Panc1 (cell line): ENCODE data around the gene LRP2.

Experiments
- POLR2AphosphoS5 ChIP-seq: IDR thresholded peaks from 2 replicates; pipeline ENCODE4 v1.6.1; 2012; ENCODE audit warnings: mild to moderate bottlenecking, low read depth, low read length, moderate library complexity
- SIN3A ChIP-seq: IDR thresholded peaks from 2 replicates; pipeline ENCODE4 v1.6.1; 2012; ENCODE audit warnings: low read depth, mild to moderate bottlenecking, low read length, moderate library complexity, borderline replicate concordance; ENCODE audit not compliant: insufficient read depth
- TCF7L2 ChIP-seq: IDR thresholded peaks from 2 replicates; pipeline ENCODE4 v1.6.1; 2011; ENCODE audit warnings: mild to moderate bottlenecking, low read depth, low read length, inconsistent platforms
- TF ChIP-seq, protein P1 (sequence below): fragments of 450-650 bp; IDR thresholded peaks from 2 replicates; pipeline ENCODE4 v1.5.1; 2017; ENCODE audit warnings: mild to moderate bottlenecking

DNA sequence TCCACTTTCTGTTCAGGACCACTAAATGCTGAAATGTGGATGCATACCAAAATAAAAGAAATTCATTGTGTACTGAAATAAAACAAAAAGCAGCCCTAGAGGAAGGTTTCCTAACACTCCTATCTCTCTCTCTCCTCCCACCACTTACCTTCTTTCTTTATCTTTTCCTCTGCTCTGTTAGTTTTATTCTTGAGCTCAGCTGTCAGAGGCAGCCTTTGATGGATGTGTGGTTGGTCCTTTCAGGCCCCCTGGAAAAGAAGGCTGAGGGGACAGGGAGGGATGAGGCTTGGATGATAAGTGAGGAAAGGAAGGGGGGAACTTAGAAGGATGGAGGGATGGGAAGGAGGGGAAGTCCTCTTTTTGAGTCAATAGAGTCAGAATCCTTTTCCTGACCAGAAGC is 245.3 kb downstream of the LRP2 start:
- no peak for TF ChIP-seq POLR2AphosphoS5
- TF ChIP-seq SIN3A: no peak
- TF ChIP-seq, protein P1, sequence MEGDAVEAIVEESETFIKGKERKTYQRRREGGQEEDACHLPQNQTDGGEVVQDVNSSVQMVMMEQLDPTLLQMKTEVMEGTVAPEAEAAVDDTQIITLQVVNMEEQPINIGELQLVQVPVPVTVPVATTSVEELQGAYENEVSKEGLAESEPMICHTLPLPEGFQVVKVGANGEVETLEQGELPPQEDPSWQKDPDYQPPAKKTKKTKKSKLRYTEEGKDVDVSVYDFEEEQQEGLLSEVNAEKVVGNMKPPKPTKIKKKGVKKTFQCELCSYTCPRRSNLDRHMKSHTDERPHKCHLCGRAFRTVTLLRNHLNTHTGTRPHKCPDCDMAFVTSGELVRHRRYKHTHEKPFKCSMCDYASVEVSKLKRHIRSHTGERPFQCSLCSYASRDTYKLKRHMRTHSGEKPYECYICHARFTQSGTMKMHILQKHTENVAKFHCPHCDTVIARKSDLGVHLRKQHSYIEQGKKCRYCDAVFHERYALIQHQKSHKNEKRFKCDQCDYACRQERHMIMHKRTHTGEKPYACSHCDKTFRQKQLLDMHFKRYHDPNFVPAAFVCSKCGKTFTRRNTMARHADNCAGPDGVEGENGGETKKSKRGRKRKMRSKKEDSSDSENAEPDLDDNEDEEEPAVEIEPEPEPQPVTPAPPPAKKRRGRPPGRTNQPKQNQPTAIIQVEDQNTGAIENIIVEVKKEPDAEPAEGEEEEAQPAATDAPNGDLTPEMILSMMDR: no peak
- no peak for TF ChIP-seq TCF7L2
